Uterus (tissue), 4 donors: ENCODE results near the gene OR10C1. TPM values are rescaled to one million over a fixed set of nuclear protein-coding genes. Genes with fewer than 3 reads are reported as not detected.
"Not testable (repeated sequence)": the region's sequence is repeated elsewhere in the genome, so short reads cannot be mapped to it uniquely, and the experiment has no call there.

Source experiments
- DNase-seq, 2 donors: peaks; one replicate each; pipeline ENCODE4 v3.0.0-alpha.2; 2019 to 2020
- H3K27ac ChIP-seq, 2 donors: fragments of 200-600 bp; sonication (generic); 1 replicate in 1 of 2; 2 replicates in 1 of 2; pipeline ENCODE4 v1.5.1; 2016 to 2018
- H3K27me3 ChIP-seq, 2 donors: fragments of 200-600 bp; sonication (generic); one replicate each; pipeline ENCODE4 v1.5.1; 2018 to 2019; ENCODE audit warnings: control low read depth in 1 of 2
- H3K36me3 ChIP-seq, 2 donors: fragments of 200-600 bp; sonication (generic); one replicate each; pipeline ENCODE4 v1.5.1; 2019; ENCODE audit warnings: control low read depth in 1 of 2
- H3K4me1 ChIP-seq, 2 donors: fragments of 200-600 bp; sonication (generic); one replicate each; pipeline ENCODE4 v1.5.1; 2018 to 2019; ENCODE audit warnings: control low read depth in 1 of 2
- H3K4me3 ChIP-seq, 2 donors: fragments of 200-600 bp; sonication (generic); 1 replicate in 1 of 2; 2 replicates in 1 of 2; pipeline ENCODE4 v1.5.1; 2018 to 2019; ENCODE audit warnings: mild to moderate bottlenecking in 1 of 2
- H3K9me3 ChIP-seq, 2 donors: fragments of 200-600 bp; sonication (generic); one replicate each; pipeline ENCODE4 v1.5.1; 2019; ENCODE audit warnings: control low read depth in 1 of 2
- POLR2A ChIP-seq, 2 donors: fragments of 450-650 bp; IDR thresholded peaks; one replicate each; pipeline ENCODE4 v1.6.1; 2016; ENCODE audit warnings: antibody characterized with exemption in 2 of 2, mild to moderate bottlenecking in 1 of 2, moderate library complexity in 1 of 2
- intact Hi-C: fragments of 100-400 bp; cut with DNase I; formaldehyde crosslinking; loops from one replicate; pipeline ENCODE4 v1.15.1; 2023; ENCODE audit warnings: low total_unique reads
- total RNA-seq, 4 donors: library from RNA; depleted of rRNA in 3 of 4; stranded (reverse); fragments of >200 nt in 3 of 4; gene quantifications; one replicate each; pipeline versions ENCODE4 v1.1.0 to v1.2.4, GENCODE V29; 2014 to 2023
- TF ChIP-seq, protein P1 (sequence below), 4 experiments: fragments of 200-600 bp in 2 of 4; fragments of 450-650 bp in 2 of 4; sonication (generic) in 2 of 4; IDR thresholded peaks; one replicate each; pipeline ENCODE4 v1.5.1; 2016 to 2019; ENCODE audit warnings: antibody characterized with exemption in 4 of 4, mild to moderate bottlenecking in 2 of 4, moderate library complexity in 1 of 4
- donor health status: DM: yes; HTN: yes; CAD: no.

Gene OR10C1
- total RNA-seq, 4 donors from 2014 or later, result not detected

DNA sequence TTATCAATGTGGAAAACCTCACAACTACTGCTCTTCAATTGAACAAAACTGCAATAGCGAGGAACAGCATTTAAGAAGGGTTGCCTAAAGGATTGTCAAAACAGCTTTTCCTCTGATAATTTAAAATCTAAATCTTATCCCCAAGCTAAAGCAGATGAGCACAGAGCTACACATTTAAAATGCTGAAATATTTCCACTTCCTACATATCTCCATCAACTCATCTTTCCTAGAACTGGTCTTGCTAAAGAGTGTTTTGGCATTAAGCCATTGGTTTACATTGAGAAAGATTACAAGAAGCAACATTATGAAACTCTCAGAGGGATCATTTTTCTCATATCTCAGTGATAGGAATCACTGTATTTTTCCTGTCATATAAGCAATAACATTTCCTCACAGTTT lies 3.6 kb downstream of the OR10C1 start:
- no peak for DNase-seq
- Histone ChIP-seq H3K4me3 (no peak overlapping the region), H3K27ac (no peak overlapping the region), H3K27me3 (no peaks in the 10 kb centered on the region), H3K36me3 (no peaks in the 10 kb centered on the region), H3K4me1 (no peaks in the 10 kb centered on the region), H3K9me3 (no peaks in the 10 kb centered on the region)
- TF ChIP-seq, protein P1, sequence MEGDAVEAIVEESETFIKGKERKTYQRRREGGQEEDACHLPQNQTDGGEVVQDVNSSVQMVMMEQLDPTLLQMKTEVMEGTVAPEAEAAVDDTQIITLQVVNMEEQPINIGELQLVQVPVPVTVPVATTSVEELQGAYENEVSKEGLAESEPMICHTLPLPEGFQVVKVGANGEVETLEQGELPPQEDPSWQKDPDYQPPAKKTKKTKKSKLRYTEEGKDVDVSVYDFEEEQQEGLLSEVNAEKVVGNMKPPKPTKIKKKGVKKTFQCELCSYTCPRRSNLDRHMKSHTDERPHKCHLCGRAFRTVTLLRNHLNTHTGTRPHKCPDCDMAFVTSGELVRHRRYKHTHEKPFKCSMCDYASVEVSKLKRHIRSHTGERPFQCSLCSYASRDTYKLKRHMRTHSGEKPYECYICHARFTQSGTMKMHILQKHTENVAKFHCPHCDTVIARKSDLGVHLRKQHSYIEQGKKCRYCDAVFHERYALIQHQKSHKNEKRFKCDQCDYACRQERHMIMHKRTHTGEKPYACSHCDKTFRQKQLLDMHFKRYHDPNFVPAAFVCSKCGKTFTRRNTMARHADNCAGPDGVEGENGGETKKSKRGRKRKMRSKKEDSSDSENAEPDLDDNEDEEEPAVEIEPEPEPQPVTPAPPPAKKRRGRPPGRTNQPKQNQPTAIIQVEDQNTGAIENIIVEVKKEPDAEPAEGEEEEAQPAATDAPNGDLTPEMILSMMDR (IDR thresholded peaks at IDR 0.05), result no peak
- intact Hi-C loops, result no loop called here

DNA sequence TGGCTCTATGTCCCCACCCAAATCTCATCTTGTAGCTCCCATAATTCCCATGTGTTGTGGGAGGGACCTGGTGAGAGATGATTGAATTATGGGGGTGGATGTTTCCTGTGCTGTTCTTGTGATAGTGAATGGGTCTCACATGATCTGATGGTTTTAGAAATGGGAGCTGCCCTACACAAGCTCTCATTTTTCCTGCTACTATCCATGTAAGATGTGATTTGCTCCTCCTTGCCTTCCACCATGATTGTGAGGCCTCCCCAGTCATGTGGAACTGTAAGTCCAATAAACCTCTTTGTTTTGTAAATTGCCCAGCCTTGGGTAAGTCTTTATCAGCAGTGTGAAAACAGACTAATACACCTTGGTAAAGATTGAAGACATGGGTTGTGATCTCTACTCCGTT lies 4.9 kb downstream of the OR10C1 start:
- H3K27me3 ChIP-seq, intact Hi-C loops, H3K4me3 ChIP-seq, H3K27ac ChIP-seq, H3K4me1 ChIP-seq, DNase-seq, H3K9me3 ChIP-seq, H3K36me3 ChIP-seq: not testable (repeated sequence)

DNA sequence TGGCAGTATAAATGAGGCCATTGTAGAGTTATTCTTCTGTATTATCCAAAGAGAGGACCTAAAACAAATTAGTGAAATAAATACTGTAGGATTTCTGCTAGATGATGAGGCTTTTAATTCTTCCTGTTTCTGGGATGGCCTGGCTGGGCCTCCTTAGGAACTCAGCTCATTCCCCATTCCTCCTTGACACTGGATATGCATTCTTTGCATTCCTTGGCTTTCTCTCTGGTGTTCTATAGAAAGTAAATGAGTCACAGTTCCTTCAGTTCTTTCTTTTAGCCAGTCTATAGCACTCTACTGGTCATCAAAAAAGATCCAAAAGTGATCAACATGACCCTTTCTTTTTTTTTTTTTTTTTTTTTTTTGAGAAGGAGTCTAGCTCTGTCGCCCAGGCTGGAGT lies 8.6 kb downstream of the OR10C1 start:
- intact Hi-C loops, result no loop called here
- no peaks in the 10 kb centered on the region for H3K9me3 ChIP-seq
- H3K4me1 ChIP-seq, result no peaks in the 10 kb centered on the region
- no peaks in the 10 kb centered on the region for H3K36me3 ChIP-seq
- no peak overlapping the region for H3K27ac ChIP-seq
- no peak for TF ChIP-seq POLR2A (IDR thresholded peaks at IDR 0.05)
- TF ChIP-seq, protein P1 (IDR thresholded peaks at IDR 0.05), result no peak
- H3K27me3 ChIP-seq, result no peaks in the 10 kb centered on the region
- DNase-seq, result no peak
- H3K4me3 ChIP-seq, result no peak overlapping the region

DNA sequence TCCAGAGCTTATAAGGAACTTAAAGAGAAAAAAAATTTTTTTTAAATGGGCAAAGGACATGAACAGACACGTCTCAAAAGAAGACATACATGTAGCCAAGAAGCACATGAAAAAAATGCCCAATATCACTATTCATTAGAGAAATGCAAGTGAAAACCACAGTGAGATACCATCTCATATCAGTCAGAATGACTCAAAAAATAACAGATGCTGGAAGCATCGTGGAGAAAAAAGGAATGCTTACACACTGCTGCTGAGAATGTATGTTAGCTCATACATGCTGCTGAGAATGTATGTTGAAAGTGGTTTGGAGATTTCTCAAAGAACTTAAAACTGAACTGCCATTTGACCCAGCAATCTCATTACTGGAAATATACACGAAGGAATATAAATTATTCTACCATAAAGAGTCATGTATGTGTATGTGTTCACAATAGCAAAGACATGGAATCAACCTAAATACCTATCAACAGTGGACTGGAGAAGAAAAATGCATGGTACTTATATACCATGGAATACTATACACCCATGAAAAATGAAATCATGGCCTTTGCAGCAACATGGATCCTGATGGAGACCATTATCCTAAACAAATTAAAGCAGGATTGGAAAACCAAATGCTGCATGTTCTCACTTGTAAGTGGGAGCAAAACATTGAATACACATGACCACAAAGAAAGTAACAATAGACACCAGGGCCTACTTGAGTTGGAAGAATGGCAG lies 12.5 kb downstream of the OR10C1 start:
- no peaks in the 10 kb centered on the region for H3K9me3 ChIP-seq
- TF ChIP-seq, protein P1 (IDR thresholded peaks at IDR 0.05), result no peak
- no peak for TF ChIP-seq POLR2A (IDR thresholded peaks at IDR 0.05)

DNA sequence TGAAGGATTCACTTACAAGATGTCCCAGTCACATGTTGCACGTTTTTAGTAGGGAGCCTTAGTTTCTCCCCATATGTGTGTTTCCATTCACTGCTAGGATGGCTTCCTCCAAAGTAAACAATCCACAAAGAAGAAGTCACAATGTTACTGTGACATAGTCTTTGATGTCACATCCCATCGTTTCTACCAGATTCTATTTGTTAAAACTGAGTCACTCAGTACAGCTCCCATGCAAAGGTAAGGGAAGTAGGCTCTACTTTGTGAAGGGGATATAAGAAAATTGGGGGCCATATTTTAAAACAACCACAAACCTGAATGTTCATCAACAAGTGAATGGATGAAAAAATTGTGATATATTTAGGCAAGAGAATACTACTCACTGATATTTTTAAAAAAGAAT lies 17.9 kb downstream of the OR10C1 start, which contains the start of the genes OR11A1 and OR2H1:
Gene OR11A1, minus strand, starts transcription at position 101 of the 400 bp plus-strand sequence. CDS start 29,430 bp downstream, outside the sequence.
Gene OR2H1, plus strand, starts transcription at position 185 of the 400 bp plus-strand sequence. CDS start 4,615 bp downstream, outside the sequence.
- Histone ChIP-seq H3K4me3 (no peak within 1 kb of the TSS), H3K36me3 (no peaks in the 10 kb centered on the region), H3K27ac (no peak within 1 kb of the TSS), H3K4me1 (no peaks in the 10 kb centered on the region), H3K9me3 (no peaks in the 10 kb centered on the region), H3K27me3 (peaks cover 0 to 5% of the 10 kb centered on the region in 2 donors)
- DNase-seq, result no peak
- TF ChIP-seq, protein P1 (IDR thresholded peaks at IDR 0.05), result no peak
- no peak for TF ChIP-seq POLR2A (IDR thresholded peaks at IDR 0.05)
- intact Hi-C loops, result no loop called here

More for the DNA sequence above, 12.5 kb downstream of the OR10C1 start:
- DNase-seq, result no peak
- Histone ChIP-seq H3K36me3 (no peaks in the 10 kb centered on the region), H3K4me3 (no peak overlapping the region), H3K4me1 (no peaks in the 10 kb centered on the region), H3K27ac (no peak overlapping the region), H3K27me3 (peaks cover 0 to 5% of the 10 kb centered on the region in 2 donors)
- intact Hi-C loops, result no loop called here
